T-helper 2 cell treated with Interferon-gamma antibody and Interleukin-4, amounts not matched to agents 100 ng/mL and 5 ng/mL, for 36 hours (primary cell): ENCODE data around the gene PLD6. TPM values are rescaled to one million over a fixed set of nuclear protein-coding genes. Genes with fewer than 3 reads are reported as not detected.

Experiments
- intact Hi-C: fragments of 100-400 bp; cut with micrococcal nuclease; formaldehyde crosslinking; loops from one replicate; pipeline ENCODE4 v1.15.1; 2023
- total RNA-seq: library from RNA; stranded (reverse); gene quantifications from 2 replicates; pipeline ENCODE4 v1.2.3, GENCODE V29; 2022

Gene PLD6
- total RNA-seq, 1 donor from 2014 or later = 7.1 TPM

DNA sequence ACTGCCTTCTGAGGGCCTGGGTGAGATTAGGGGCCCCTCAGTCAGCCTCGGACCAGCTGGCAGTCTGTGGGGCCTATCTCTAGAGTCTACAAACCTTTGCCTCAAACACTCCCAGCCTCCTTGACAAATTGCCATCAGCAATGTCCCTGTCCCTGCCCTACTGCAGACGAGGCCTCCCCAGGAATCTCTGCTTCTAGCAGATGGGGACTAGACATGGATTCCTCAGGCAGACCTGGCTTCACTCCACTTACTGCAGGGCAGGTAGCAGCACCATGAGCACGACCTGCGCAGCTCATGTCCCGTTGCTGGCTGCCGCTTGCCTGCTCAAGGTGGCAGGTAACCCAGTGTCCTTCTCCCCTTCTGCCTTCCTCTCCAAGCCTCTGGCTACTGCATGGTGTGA lies 49.1 kb downstream of the PLD6 start:
- intact Hi-C loops = no loop called here

GRCh38 chr17:17156511-17156910 lies 49.6 kb downstream of the PLD6 start:
- intact Hi-C loops = no loop called here

DNA sequence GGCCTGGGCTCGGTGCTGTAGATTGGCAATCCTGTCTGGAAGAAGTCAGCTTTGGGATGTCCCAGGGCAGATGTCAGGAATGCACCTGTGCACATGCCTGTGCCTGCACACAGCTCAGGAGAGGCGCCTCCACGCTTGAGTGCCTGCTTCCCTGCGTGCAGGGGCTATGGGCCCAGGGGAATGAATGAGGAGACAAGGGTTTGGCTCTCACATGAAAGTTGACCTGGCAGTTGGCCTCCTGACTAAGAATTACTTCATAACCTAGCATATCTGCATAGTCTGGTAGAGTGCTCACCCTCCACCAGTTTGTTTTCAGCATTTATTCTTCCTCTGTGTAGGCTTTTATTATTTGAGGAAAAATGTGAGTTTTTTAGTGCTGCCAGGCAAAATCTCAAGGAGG lies 50.0 kb downstream of the PLD6 start:
- intact Hi-C loops = no loop called here

- intact Hi-C loops = no loop called here
Measured at GRCh38 chr17:17155568-17155967, 50.6 kb downstream of the PLD6 start.

DNA sequence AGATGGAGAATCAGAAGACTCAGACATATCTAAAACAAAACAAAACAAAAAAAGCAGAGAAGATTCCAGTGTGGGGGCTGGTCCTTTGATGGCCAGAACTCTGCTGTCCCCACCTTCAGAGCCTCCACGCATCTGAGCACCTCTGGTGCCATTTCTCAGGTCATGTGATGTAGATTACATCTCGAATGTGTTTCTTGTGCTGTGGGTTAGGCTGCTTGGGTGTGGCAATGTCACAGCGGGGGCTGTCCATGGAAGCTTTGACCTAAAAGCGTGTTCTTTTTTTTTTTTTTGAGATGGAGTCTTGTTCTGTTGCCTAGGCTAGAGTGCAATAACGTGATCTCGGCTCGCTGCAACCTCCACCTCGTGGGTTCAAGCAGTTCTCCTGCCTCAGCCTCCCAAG lies 51.2 kb downstream of the PLD6 start:
- intact Hi-C loops = no loop called here

- intact Hi-C loops = no loop called here
Measured at GRCh38 chr17:17154556-17154955, 51.6 kb downstream of the PLD6 start.

DNA sequence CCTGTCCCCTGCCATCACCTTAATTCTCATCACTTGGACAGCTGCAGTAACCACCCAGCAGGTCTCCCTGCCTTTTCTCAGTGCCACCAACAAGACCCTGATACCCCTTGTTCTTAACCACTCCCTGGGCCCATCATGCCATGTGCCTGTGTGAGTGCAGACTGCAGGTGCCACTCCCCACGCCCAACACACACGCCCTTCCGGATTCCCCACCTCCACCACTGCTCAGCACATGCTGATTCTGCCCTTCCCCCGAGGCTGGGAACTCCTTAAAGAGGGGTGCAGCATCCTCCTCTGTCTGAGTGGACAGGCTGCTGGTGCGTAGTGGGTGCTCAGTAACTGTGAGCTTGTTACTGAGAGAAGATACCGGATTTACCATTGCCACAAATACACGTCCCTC lies 52.4 kb downstream of the PLD6 start:
- intact Hi-C loops = no loop called here

DNA sequence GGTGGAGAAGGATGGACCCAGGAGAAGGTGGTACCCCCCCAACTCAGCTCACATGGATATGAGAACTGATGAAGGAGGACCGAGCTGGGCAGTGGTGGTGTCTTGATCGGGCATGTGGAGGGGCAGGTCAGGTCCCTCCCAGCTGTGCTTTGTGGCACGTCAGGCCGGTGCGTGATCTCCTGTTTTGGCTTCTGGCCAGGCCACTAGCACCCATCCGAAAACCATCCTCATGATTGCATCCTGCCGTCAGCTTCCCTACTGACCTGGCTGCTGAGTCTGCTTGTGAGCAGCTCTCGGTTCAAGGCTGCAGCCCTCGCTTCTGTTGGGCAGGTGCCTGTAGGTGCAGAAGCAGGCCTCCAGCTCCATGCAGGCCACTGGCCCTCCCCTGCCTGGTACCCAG lies 53.1 kb downstream of the PLD6 start:
- intact Hi-C loops = no loop called here

GRCh38 chr17:17152385-17152784 lies 53.7 kb downstream of the PLD6 start:
- intact Hi-C loops = no loop called here

DNA sequence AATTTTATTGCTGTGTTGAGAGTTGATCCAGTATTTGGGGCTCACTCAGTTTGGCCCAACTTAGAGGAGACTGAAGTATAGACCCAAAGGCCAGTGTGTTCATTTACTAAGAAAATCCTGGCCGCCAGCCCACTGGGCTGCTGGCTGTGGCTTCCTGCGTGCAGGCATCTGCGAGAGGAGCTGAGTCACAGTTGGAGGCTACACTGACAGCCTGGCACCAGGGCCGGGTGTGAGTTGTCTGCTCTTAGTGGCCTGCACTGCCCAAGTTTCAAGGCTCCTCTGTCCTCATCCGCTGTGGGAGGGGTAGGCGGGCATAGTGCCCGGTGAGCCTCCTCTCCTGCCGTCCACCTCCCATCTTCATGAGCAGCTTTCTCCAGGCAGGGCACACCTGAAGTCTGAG lies 54.2 kb downstream of the PLD6 start:
- intact Hi-C loops = no loop called here

DNA sequence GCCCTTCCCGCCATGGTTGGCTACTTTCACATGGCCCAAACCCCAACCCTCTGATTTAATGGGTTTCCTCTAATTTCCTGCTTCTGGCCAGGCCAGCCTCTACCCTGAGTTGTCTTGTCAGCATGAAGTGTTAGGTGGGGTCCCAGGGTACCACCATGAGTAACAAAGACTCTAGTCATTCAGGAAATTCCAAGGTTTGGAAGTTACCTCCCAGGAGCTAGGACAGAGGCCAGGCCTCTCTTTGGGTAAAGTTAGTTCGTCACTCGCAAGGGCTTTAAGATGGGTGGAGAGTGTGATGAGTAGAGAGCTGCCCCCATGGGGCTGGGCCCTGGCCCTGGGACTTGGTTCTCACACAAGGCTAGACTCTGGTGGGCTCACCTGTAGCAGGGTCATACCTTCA lies 54.6 kb downstream of the PLD6 start:
- intact Hi-C loops = no loop called here

DNA sequence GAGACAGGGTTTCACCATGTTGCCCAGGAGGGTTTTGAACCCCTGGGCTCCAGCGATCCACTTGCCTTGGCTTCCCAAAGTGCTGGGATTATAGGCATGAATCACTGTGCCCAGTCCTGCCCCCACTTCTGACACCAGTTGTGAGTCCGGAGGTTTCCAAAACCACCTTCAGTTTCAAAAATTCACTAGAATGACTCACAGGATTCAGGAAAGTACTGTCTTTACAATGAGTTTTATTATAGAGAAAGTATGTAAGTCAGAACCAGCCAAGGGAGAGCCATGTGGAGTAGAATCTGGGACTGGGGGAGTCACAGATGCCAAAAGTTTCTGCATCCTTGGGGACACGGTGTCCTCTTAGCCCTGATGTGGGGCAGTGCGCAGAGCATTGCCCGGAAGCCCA lies 55.1 kb downstream of the PLD6 start:
- intact Hi-C loops = no loop called here

Other genes starting within 250 kb of the PLD6 start
- gene TNFRSF13B, start 234.2 kb downstream of the PLD6 start, total RNA-seq = not detected in 2 replicates
- 198 and 202 TPM in 2 replicates for gene MPRIP, start 163.9 kb downstream of the PLD6 start, total RNA-seq
- gene FLCN, start 30.8 kb upstream of the PLD6 start, total RNA-seq = 44.4 and 47.0 TPM in 2 replicates
- gene COPS3, start 74.9 kb upstream of the PLD6 start, total RNA-seq = 113 and 125 TPM in 2 replicates
- 6.0 and 6.6 TPM in 2 replicates for gene NT5M, start 97.0 kb upstream of the PLD6 start, total RNA-seq